KOPT-K1 (cell line): Measurements from ENCODE around the gene CAMK2D.
A peak's percentile ranks its signal among the peaks of the same experiment; 100 is the strongest.
"Not testable (repeated sequence)": the region's sequence is repeated elsewhere in the genome, so short reads cannot be mapped to it uniquely, and the experiment has no call there.

Experiments
- H3K27ac ChIP-seq: fragments of 200-600 bp; sonication (generic); 2 replicates; pipeline ENCODE4 v1.5.1; 2016; ENCODE audit warnings: antibody characterized with exemption, mild to moderate bottlenecking, low read depth, low read length; ENCODE audit not compliant: poor library complexity, severe bottlenecking
- H3K36me3 ChIP-seq: fragments of 200-600 bp; sonication (generic); 2 replicates; pipeline ENCODE4 v1.5.1; 2017; ENCODE audit warnings: antibody characterized with exemption, mild to moderate bottlenecking, low read length, moderate library complexity; ENCODE audit not compliant: insufficient read depth
- H3K9me3 ChIP-seq: fragments of 200-600 bp; sonication (generic); 2 replicates; pipeline ENCODE4 v1.5.1; 2017; ENCODE audit warnings: antibody characterized with exemption, low read length, mild to moderate bottlenecking; ENCODE audit not compliant: insufficient read depth, poor library complexity, severe bottlenecking

Gene CAMK2D

DNA sequence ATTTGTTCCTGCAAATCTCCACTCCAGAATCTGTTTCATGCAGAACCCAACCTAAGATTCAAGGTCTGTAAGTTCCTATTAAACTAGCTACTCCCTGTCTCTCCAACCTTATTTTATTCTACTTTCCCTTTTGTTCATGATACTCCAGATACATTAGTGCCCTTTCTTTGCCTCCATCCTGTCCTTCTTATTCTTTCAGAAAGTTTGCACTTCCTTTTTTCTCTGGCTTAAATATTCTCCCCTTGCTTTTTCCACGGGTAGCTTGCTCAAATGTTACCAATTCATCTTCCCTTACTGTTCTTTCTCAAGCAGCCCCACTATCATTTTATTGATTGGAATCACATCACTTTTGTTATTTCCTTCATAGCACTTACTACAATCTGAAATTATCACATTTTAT, 72.1 kb downstream of the CAMK2D start:
- Histone ChIP-seq H3K9me3 (no peaks in the 10 kb centered on the region), H3K36me3 (no peaks in the 10 kb centered on the region), H3K27ac (no peak overlapping the region)

DNA sequence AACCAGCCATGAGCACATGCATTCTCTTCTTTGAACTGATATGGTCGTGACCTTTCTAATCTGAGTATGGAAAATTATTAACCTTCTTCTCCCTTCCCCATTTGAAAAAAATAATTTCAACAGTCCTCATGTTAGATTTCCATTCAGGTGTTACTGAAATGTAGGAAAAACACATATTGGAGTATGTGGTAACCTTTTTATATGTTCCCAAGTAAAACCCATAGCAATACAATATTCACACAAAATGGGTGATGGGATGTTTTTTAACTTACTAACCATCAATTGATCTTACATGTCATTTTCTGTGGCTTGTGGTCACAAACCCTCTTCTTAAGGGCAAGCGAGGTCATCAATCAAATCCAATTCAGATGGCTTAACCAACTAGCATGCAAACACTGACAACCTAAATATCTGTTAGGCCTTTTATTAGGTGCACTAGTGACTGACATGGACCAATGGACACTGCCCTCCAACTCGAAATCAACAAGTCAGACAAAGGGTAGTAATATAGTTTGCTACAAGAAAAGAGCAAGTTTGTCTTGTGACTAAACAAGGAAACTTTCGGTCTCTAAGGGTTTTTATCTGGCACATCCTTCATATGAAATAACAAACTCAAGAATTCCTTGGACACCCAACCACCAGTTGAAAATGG, 74.3 kb downstream of the CAMK2D start:
- Histone ChIP-seq H3K9me3 (no peaks in the 10 kb centered on the region), H3K36me3 (no peaks in the 10 kb centered on the region), H3K27ac (no peak overlapping the region)

DNA sequence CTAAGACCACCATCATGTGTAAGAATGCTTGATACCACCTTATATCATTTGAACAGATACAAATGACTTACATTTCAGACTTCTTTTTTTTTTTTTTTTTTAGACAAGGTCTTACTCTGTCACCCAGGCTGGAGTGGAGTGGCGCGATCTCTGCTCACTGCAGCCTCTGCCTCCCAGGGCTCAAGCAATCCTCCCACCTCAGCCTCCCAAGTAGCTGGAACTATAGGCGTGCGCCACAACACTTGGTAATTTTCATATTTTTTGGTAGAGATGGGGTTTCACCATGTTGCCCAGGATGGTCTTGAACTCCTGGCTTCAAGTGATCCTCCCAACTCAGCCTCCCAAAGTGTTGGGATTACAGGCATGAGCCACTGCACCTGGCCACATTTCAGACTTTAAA, 76.4 kb downstream of the CAMK2D start:
- Histone ChIP-seq H3K27ac (peak overlapping the region; percentile 82), H3K9me3 (peaks cover 10% of the 10 kb centered on the region)
- H3K36me3 ChIP-seq = not testable (repeated sequence)

DNA sequence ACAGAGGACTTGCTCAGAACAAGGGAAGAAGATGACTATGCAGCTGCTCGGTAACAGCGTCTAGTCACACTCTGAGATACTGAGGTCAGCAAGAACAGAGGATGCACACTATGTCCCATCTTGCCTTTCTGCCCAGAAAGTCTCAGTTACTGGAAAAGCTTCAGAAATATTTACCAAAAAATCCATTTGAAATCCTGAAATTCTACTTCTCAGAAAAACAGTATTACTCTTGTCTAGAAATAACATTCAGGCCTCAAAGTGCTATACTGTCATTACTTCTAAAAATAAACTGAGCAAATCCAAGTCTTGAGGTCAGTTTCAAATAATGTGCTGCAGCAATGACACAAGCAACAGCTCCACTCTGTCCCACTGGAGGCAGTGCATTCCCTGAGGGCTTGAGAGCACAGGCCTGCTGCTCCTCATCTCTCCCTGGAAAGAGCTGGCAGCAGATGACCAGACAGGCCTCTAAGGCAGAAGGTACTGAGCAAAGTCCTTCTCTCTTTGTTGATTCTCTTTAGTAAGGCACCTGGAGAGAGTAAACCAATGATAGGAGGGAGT, 76.9 kb downstream of the CAMK2D start:
- peaks cover 10% of the 10 kb centered on the region for H3K9me3 ChIP-seq
- 0 out of 2 replicates have a peak, but pooled peaks cover 3% of the 10 kb centered on the region for H3K36me3 ChIP-seq
- H3K27ac ChIP-seq = peak overlapping the region; percentile 82

DNA sequence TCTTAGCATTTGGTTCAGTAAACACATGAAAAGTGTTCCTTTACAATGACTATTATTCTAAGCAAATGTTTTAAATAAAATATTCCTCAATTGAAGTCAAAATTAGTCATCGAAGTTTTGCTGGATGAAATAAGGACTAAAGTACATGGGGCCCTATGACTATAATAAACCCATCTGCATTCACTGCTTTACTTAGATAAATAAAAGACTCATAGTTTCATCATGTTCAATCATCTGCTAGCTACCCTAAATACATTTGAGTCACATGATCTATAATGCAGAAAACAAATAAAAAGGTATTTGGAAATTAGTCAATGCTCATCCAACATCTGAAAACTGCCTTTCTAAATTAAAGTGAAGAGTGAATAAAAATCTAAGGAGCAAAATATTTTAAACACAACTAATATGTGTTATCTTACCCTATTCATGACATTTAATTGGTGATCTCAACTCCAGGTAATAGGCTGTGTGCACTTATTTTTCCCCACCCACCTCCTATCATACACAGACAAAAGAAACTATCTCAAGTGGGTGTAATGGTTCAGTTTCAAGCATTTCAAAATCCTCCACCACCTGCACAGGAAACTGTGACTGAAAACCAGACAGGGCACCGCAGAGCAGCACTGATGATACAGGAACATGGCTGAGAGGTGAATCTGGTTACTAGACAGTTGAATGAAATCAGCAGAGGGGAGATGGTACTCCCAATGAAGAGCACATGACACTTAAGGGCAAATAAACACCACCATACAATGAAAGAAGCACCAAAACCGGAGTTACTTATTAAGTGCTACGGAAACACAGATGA, 78.6 kb downstream of the CAMK2D start:
- Histone ChIP-seq H3K9me3 (peaks cover 10% of the 10 kb centered on the region), H3K36me3 (0 out of 2 replicates have a peak, but pooled peaks cover 3% of the 10 kb centered on the region), H3K27ac (peak overlapping the region; percentile 82)

DNA sequence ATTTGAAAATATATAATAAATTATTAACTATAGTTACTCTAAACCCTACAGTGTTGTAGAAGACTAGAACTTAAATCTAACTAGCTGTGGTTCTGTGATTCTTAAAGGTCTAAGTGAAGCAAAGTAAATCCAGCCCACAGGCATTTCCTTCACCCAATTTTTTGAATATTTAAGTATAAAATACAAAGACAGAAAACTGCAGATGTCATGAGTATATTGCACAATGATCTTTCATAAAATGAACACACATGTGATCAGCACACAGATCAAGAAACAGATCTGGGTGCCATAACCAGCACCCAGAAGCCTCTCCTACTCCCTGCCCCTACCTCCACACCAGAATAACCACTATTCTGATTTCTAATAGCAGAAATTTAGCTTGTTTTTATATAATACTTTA, 82.9 kb downstream of the CAMK2D start:
- 0 out of 2 replicates have a peak, but pooled peaks cover 3% of the 10 kb centered on the region for H3K36me3 ChIP-seq
- H3K9me3 ChIP-seq = peaks cover 10% of the 10 kb centered on the region
- no peak overlapping the region for H3K27ac ChIP-seq

DNA sequence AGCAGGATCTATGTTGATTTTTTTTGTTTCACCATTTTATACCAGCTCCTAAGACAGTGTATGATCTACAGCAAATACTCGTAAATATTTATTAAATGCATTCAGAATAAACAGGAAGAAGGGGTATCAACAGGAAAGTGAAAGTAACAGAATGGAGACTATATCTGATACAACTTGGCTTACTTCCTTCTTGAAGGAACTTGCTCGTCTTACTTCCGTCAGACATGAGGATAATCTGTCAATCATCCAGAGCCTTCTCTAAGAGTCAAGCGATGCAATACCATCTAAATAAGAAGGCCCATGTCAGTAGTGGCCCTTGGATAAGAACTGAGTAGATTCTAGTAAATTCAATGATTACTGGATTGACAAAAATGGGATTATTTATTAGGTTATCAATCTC, 84.2 kb downstream of the CAMK2D start:
- H3K27ac ChIP-seq = no peak overlapping the region
- peaks cover 10% of the 10 kb centered on the region for H3K9me3 ChIP-seq
- H3K36me3 ChIP-seq = 0 out of 2 replicates have a peak, but pooled peaks cover 3% of the 10 kb centered on the region

DNA sequence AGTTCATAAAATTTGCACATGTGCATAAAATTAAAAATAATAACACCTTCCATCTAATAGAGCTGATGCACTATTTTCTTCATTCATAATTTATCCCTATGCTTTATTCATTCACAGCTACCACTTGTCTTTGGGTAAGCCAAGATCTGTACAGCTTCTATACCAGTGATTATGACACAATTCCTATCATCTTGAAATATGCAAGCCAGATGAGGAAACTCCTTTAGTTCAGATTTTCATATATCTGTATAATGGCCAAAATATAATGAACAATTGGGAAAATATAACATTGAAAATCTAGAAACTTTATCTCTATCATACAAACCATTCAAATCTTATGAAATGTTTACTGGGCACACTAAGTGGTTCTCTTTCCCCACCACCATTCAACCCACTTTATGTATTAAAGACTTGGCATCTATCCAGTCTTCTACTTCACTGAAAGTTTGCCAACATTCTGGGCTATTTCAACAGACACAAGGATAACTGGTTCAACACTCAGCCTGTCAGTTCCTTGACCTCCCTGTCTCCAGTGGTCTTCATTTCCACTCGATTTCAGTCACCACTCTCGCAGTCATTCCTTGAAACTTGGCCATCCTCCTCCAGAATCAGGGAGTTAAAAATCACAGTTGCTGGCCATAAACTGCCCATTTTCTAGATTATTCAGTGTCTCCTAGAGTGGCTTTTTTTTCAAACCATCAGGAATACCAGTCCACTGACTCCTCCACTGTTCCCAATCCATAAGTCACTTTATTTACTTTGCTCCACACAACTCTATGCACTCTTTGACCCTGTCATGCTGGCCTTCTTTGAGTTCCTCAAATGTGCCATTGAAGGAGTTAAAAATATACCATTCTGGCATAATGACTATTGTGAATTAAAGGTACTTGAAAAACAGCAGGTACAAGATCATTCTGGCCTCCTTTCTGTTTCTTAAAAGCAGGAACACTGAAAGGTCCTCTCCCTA, 85.5 kb downstream of the CAMK2D start:
- H3K27ac ChIP-seq = no peak overlapping the region
- peaks cover 1% of the 10 kb centered on the region for H3K9me3 ChIP-seq
- H3K36me3 ChIP-seq = 0 out of 2 replicates have a peak, but pooled peaks cover 3% of the 10 kb centered on the region

DNA sequence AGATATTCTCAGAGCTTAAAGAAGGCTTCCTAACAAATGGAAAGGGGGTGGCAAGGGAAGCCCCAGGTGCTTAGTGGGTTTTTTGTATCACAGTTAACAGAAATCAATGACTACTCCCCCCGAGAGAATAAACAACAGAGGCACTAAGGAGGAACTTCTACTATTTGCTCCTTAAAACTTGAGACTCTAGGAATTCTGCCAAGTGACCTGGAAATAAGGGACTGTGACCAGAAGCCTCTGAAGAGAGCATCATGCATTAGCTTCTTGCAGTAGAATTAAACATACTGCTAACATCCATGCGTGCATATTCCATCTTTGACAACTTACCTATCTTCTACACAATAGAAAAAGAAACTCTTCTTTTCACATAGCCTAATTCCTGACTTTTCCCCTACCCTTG, 86.8 kb downstream of the CAMK2D start:
- H3K27ac ChIP-seq = no peak overlapping the region
- no peaks in the 10 kb centered on the region for H3K9me3 ChIP-seq
- H3K36me3 ChIP-seq = no peaks in the 10 kb centered on the region

DNA sequence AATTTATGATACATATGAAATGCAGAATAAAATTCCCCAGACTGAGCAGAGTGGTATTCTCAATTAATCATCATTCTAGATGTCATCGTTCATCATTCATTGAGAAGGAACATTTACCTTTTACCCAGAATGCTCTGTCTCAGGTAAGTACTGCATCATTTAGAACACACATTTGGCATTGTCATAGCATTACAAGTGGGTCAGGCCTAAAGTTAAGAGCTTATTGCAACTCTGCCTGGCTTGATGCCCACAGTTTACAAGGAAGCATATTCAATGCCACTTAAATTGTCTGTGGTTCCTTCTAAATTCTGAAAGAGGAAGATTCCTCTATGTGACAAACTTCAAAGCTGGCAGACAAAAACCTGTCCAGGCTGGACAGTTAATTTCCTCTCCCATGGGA, 87.3 kb downstream of the CAMK2D start:
- no peak overlapping the region for H3K27ac ChIP-seq
- H3K36me3 ChIP-seq = no peaks in the 10 kb centered on the region
- no peaks in the 10 kb centered on the region for H3K9me3 ChIP-seq

DNA sequence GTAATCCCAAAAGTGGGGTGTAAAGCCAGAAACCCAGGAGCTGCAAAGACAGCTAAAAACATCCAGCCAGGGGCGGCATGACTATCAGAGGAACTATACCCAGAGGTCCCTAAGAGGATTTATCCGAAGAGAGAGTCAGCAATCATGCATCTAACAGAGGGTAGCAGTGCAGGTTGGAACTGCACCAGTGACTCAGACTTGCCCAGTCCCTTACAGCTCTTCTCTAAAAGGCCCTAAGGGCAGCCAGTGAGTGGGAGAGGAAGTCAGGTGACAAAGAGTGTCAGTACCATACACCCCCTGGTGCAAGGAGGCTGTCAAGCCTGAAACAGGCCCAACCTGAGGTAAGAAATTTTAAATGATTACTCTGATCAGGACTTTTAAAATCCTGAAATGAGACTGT, 88.1 kb downstream of the CAMK2D start:
- Histone ChIP-seq H3K36me3 (no peaks in the 10 kb centered on the region), H3K27ac (peak overlapping the region; percentile 46), H3K9me3 (no peaks in the 10 kb centered on the region)

DNA sequence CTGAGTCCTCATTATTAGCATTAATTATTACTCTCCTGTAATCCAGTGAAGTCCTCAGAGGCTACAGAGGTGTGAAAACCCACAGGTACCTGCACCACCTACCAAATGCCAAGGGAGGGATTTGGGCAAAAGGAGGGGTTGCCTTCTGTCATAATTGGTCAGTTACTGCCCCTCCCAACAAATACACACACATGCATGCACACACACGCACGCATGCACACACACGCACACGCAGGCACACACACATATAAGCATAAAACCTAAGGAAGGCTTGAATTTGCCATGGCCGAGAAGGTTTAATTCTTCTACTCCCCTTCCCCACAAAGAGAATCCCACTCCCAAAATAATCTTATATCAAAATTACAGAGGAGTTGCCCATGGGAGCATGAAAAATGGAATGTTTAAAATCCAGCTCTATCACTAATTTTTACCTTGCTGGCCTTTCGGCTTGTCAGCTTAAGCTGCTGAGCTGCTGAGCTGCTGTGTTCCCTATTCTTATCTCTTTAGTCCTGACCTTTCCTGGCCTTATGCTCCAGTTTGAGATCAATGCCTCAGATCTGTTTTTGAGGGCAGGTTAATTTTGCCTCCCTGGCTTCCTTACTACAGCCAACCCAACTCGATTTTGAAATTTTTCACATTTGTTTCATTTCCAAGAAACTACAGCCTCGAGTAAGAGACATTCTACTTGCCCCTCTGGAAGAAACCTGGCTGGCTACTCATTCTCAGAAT, 95.0 kb downstream of the CAMK2D start:
- H3K36me3 ChIP-seq = no peaks in the 10 kb centered on the region
- H3K9me3 ChIP-seq = no peaks in the 10 kb centered on the region
- no peak overlapping the region for H3K27ac ChIP-seq

DNA sequence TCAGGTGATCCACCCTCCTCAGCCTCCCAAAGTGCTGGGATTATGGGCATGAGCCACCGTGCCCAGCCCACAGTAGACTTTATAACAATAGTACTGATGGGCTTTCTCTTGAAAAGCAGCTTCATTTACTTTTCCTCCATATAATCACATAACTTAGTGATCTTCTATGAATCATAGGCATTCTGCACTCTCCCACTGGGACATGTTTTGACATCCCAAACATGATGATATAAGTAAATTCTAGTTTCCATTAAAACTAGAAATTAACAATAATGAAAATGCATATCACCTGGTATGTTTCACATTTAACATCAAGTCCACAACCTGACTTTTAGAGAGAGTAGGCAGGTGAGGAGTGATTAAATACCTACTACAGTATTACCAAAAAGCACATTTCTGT, 96.5 kb downstream of the CAMK2D start:
- no peak overlapping the region for H3K27ac ChIP-seq

DNA sequence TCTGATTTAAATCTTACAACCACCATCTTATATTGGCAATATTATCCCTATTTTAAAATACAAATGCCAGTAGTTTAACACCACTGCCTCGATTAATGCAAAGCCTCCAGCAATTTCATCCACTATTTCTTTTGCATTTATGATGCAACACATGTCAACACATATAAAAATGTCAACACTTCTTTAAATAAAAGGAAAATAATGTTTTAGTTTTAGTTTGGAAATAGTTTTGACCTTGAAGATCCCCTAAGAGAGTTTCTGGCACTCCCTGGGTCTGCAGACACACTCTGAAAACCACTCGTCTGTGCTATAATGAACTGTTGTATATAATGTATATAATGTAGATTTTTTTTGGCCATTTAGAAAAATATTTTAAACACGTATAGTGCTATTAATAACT, 99.0 kb downstream of the CAMK2D start:
- Histone ChIP-seq H3K9me3 (no peaks in the 10 kb centered on the region), H3K36me3 (no peaks in the 10 kb centered on the region), H3K27ac (no peak overlapping the region)

More for the DNA sequence above, 96.5 kb downstream of the CAMK2D start:
- H3K9me3 ChIP-seq = no peaks in the 10 kb centered on the region
- no peaks in the 10 kb centered on the region for H3K36me3 ChIP-seq
